Frontal cortex (tissue), 4 donors: ENCODE results near the gene GAK. TPM values are rescaled to one million over a fixed set of nuclear protein-coding genes. Genes with fewer than 3 reads are reported as not detected.
A peak's percentile ranks its signal among the peaks of the same experiment; 100 is the strongest.

ENCODE experiments used
- DNase-seq, 2 donors: peaks; one replicate each; pipeline ENCODE4 v3.0.0; 2012; ENCODE audit warnings: low spot score in 2 of 2
- FAIRE-seq: peaks from 2 replicates; lab custom pipeline; 2012; peaks lifted over from hg19 to GRCh38; lab: Jason Lieb, UNC
- total RNA-seq: library from RNA; depleted of rRNA; stranded (reverse); fragments of >200 nt; gene quantifications from one replicate; pipeline ENCODE4 v1.2.3, GENCODE V29; 2014
- donor health status: control.
- donor health status: control.
- donor health status: control.

The GAK gene
- total RNA-seq, 1 donor from 2014 or later = 38.3 TPM

GRCh38 chr4:912548-913279 lies 19.4 kb downstream of the GAK start:
- DNase-seq (no peak), FAIRE-seq (no peak)

GRCh38 chr4:911871-912490 lies 20.1 kb downstream of the GAK start:
- DNase-seq = no peak
- FAIRE-seq = no peak

- DNase-seq (no peak), FAIRE-seq (no peak)
Observed at GRCh38 chr4:911221-911751, 20.8 kb downstream of the GAK start.

DNA sequence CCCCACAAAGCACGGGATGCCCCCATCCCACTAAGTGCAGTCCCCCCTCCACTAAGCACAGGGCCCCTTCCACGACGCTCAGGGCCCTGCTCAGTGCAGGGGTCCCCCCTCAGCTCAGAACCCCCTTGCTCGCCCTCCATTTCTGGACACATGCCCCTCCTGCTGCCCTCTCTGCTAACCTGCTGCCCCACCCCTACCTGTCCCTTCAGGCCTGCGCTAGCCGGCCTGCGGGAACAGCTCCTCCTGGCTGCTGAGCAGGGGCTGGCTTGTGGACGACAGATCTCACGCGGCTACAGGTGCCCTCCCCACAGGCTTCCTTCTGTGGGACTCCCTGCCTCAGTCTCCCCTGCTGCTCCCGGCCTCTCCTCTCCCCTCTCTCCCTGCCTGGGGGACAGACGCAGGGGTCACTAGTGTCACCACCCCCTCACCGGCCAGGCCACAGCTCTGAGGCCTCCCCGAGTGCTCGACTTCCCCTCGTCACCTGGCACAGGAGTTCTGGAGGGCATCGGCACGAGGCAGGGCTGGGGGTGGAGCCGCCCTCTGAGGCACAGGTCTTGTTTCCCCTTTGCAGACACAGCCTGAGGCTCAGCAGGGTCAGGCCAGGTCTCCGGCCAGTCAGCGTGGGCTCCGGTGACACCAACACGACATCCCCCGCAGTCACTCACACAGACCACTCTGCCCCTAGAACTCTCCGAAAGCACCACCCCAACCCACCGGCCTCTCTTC lies 21.6 kb downstream of the GAK start:
- DNase-seq = no peak
- FAIRE-seq = no peak

- FAIRE-seq (no peak), DNase-seq (no peak)
Observed at GRCh38 chr4:909821-910220, 22.3 kb downstream of the GAK start.

DNA sequence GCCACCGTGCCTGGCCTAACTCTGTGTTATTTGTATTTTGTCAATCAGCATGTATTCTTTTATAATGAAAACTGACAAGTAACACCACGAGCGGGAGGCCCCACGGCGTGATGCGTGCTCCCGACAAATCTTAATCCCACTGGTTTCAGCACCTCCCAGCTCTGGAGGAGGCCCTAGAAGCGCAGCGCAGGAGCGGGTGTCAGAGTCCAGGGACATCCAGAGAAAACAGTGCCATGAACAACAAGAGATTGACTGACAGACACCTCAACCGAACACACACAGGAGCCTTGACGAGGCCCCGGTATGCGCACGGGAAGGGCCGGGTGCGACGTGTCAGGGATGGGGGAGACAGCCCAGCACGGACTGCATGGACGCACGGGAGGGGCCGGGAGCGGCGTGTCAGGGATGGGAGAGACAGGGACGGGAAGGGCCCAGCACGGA lies 23.0 kb downstream of the GAK start:
- DNase-seq (no peak), FAIRE-seq (no peak)

DNA sequence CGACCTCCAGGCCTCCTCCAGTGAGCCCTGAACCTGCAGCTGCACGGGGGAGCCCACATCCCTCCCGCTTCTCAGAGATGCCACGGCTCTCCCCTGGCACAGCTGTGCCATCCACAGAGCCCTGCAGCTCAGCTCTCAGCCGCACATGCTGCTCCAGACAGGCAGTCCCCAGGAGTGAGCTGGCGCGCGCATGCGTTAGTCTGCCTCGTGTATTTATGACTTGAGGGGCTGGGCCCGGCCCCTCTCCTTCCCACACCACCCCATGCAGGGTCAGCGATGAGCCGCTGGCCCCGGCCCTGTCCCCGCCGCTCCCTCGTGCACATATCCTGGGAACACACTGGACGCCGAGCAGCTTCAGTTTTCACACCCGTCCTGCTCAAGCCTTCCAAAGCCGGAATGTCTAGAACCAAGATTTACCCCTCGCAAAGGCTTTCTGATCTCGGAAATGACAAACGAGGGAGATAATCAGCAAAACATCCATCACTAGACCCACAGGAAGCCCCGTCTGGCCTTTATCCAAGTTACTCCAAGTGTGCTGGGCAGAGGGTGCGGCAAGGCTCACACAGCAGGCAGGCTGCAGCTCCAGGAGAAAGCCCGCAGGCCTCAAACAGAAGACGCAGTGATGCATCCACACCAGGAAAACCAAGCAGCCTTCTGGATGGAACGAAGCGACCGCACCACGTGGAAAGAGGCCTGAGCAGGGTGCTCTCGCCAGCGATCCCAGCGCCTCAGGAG lies 24.3 kb downstream of the GAK start:
- FAIRE-seq (no peak), DNase-seq (no peak)

- no peak for FAIRE-seq
- DNase-seq = no peak
Observed at GRCh38 chr4:907103-907400, 25.1 kb downstream of the GAK start.

DNA sequence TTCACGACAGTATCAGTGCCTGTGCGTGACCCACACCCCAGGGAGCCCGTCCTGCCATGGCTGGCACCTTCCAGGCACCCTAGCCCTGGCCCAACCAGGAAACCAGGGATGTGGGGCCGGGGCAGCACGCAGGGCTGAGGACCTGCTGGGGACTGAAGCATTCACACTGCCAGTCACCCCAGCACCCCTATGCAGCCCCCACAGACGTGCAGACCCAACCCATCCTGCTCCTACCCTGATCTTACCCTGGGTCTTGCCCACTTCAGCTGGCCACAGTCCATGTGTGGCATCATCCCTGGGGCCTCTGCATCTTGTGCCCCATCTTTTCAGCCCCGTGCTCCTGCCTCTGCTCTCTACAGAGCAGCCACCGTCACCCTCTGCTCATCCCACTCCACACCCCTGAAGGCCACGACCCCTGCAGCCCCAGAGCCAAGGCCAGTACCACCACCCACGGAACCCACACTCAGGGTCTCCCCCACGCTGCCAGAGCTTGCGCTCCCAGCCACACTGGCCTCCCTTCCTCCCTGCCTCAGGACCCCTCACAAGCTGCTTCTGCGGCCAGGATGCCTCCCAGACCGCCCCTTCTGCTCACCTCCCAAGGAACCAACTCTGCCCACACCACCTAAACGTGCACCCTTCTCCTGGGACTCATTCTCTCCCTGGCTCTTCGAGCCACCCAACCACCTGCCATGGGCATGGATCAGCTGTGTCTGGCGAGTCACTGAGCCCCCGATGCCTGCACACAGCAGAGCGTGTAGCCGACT lies 25.6 kb downstream of the GAK start:
- DNase-seq = no peak
- no peak for FAIRE-seq

- DNase-seq = no peak
- no peak for FAIRE-seq
Observed at GRCh38 chr4:905485-906338, 26.4 kb downstream of the GAK start.

- DNase-seq = no peak
- FAIRE-seq = no peak
Observed at GRCh38 chr4:903066-904046, 28.8 kb downstream of the GAK start.

- no peak for FAIRE-seq
- no peak for DNase-seq
Observed at GRCh38 chr4:901192-901910, 30.8 kb downstream of the GAK start.

DNA sequence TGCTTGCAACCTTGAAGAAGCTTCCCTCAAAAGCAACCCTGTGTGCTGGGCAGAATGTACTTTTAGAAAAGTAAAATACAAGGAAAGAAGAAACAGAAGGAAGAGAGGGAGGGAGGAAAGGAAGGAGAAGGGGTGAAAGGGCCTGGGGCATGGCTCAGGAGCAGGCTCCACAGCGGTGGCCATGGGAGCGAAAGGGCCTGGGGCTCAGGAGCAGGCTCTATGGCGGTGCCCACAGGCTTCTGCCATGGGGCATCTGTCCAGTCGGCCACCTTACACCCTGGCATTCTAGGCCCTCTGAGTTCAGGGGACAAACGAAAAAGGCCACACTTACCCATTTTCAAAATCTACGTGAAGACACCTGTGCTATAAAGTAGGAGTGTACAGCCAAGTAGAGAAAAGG lies 31.4 kb downstream of the GAK start:
- DNase-seq = no peak
- FAIRE-seq = no peak

DNA sequence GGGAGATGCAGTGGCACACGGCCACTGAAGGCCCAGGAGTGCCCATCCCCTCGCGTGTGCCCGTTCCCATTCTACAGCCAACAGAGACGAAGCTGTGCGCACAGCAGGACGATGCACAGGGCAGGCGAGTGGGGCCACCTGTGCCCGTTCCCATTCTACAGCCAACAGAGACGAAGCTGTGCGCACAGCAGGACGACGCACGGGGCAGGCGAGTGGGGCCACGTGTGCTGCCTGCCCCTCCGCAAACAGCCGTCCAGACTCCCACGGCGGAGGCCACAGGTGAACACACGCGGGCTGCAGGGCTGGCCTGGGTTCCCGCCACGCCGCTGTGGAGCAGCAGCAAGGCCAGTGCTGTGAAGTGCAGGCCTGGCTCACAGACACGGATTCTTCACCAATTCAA lies 32.0 kb downstream of the GAK start:
- DNase-seq = no peak
- no peak for FAIRE-seq

- DNase-seq (no peak), FAIRE-seq (no peak)
Observed at GRCh38 chr4:899556-899906, 32.6 kb downstream of the GAK start.

DNA sequence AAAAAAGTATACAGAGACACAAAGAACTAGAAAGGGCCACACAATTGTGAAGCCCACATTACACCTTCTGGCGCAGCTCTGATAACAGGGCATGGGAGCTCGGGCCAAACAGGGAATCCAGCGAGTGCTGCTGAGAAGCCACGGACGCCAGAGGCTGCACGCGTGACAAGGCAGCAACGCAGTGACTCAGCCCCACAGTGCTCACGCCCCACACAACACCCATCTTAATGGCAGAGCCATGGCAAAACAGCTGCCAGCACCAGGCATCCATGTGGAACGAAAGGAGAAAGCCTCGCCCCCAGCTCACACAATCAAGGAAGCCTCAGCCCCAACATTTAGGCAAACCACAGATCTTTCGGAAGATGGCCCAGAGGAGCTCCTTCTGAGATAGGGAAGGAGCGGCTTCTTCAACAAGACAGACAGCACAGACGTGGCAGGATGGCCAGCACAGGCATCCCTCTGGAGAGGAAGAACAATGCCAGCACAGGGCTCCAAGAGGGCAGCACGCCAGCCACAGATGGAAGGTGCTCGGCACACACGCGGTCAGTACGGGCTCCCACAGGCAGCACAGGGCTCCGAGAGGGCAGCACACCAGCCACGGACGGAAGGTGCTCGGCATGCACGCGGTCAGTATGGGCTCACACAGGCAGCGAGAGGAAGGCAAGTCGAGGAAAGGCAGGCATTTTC lies 33.1 kb downstream of the GAK start:
- FAIRE-seq = no peak

GRCh38 chr4:898123-898522 lies 34.0 kb downstream of the GAK start:
- FAIRE-seq (no peak), DNase-seq (no peak)

More for the DNA sequence above, 33.1 kb downstream of the GAK start:
- DNase-seq = peak in 1 of 2 donors; percentile 53
